Measurements from ENCODE around the gene RBM19. TPM values are rescaled to one million over a fixed set of nuclear protein-coding genes. Genes with fewer than 3 reads are reported as not detected.

RBM19 gene
- polyA plus RNA-seq, 3 donors = 29.5 to 45.1 (median 29.6) TPM

DNA sequence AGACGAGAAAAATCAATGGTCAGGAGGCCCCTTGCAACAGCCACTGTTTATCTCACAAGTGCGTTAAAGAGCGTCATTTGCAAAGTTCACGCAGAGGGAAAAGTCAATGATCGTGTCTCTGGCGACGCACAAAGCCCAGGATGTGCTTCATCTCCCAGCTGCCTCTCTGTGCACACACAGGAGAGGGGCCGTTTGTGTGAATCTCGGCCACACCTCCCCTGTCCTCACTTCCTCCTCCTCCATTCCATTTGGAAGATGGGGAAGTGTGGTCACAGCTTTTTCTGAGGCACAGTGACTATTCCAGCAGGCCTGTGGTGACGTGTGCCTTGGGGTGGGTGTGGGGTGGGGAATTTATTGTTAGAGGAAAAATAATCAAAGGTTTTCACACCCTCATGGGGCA is 90.4 kb downstream of the RBM19 start:
- no peak for DNase-seq (ENCODE audit: extremely low read depth in 1 of 11, low read depth in 9 of 11, low spot score in 4 of 11)

DNA sequence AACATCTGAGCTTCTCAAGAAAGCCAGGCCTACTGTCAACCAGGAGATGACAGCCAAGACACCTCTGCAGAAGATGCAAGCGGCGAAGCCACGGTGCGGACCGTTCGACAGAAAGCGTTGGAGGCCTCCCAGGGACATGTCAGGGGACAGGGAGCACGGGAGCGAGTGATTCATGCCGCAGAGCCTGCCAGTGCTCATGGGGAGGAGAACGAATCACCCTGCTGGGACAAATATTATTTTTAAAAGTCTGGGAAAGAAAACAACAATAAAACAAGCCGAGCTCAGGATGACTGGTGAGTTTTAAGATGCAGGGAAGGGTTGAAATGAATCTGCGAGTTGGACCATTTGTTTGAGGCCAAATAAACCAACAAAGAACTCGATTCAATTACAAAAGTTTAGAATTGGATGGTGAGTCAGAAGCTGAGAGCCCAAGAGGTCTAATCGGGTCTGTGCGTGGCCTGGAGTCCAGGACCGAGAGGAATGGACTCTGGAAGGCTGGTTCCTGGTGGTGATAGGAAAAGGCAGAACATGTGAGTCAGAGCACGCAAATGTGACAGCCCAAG is 91.0 kb downstream of the RBM19 start:
- DNase-seq (ENCODE audit: extremely low read depth in 1 of 11, low read depth in 9 of 11, low spot score in 4 of 11) = no peak

GRCh38 chr12:113874326-113874725 is 91.8 kb downstream of the RBM19 start:
- no peak for DNase-seq (ENCODE audit: extremely low read depth in 1 of 11, low read depth in 9 of 11, low spot score in 4 of 11)

DNA sequence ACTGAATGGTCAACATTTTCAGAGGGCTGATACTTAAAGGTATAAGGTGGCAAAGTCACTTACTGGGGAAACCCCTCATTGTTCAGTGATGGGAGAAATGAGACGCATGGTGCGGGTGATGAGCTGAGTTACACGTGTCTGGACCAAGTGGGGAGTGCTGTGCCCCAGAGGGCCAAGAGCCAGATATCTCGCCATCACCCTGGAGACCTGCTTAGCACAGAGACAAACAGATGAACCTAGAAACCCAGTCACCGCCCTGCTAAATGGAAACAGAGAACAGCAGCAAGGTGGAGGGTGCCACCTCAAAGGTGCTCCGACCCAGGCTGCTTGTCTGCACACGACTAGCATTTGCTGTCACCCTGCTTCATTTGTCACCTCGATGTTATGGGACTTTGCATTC is 92.4 kb downstream of the RBM19 start:
- DNase-seq (ENCODE audit: extremely low read depth in 1 of 11, low read depth in 9 of 11, low spot score in 4 of 11) = no peak

GRCh38 chr12:113870890-113871289 is 95.2 kb downstream of the RBM19 start:
- DNase-seq (ENCODE audit: extremely low read depth in 1 of 11, low read depth in 9 of 11, low spot score in 4 of 11) = no peak

DNA sequence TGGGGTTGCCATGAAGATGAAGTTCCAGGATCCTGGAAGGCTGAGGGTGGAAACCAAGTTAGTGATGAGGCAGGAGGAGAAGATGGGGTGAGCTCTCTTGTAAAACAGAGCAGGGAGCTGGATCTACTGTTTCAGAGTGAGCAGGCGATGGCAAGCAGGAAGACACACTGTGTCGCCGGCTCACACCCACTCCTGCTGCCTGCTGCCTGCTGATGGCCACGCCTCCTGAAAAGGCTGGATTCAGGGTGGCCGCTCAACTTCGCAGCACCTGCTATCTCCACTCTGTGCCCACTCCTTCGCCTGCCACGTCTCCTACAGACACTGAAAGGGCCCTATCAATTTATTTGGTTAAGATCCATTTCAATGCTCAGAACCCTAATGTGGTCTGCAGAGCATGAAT is 96.1 kb downstream of the RBM19 start:
- DNase-seq (ENCODE audit: extremely low read depth in 1 of 11, low read depth in 9 of 11, low spot score in 4 of 11) = no peak

DNA sequence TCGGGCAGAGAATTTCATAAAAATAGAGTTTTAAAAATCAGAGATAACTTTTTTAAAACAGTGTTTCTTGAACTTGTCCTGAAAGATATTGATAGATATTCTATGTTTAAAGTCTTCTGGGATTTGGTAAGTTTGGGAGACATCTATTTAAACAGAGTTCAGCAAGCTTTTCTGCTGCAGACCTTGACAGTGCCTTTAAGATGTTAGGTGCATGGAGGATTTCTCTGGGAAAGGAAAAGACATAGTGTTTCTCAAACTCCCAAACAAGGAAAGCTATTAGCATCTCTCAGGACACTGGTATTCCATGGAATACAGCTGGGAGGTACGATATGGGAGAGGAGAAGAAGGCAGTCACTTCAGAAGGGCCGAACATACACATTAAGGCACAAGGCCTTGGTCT is 97.8 kb downstream of the RBM19 start:
- DNase-seq (ENCODE audit: extremely low read depth in 1 of 11, low read depth in 9 of 11, low spot score in 4 of 11) = no peak

GRCh38 chr12:113867258-113867657 is 98.9 kb downstream of the RBM19 start:
- no peak for DNase-seq (ENCODE audit: extremely low read depth in 1 of 11, low read depth in 9 of 11, low spot score in 4 of 11)

DNA sequence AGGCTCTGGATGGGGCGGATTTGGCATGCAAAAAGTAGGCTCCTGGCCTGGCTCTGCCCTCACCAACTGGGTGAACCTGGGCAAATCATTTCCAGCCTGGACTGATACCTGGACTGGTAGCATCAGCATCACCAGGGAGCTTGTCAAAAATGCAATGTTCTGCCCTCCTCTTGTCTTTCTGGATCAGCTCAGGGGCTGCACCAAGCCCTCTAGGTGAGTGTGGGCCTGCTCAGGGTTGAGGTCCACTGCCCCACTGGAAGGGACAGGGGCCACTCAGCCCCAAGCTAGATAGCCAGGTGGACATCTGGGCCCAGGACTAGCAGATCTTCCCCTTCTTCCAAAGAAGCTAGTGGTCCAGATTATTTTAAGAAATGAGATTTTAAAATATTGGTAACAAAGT is 99.6 kb downstream of the RBM19 start:
- DNase-seq (ENCODE audit: extremely low read depth in 1 of 11, low read depth in 9 of 11, low spot score in 4 of 11) = no peak

DNA sequence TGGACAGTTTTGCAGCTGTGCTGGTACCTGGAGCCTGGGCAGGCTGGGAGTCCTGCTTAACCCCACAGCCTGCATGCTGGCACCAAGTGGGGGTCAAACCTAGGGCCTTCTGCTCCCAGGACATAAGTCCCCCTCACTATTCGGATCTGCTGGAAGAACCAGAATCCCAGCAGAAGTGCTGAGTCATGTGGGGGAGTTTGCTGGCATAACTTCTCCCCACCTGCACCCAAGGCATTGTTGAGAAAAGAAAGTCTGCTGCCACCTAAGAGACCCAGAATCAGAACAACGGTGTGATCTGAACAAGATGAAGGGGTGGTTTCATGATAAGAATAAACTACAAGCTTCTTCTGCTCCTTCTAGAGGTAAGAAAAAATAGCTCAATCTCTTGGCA is 102.7 kb downstream of the RBM19 start:
- no peak for DNase-seq (ENCODE audit: extremely low read depth in 1 of 11, low read depth in 9 of 11, low spot score in 4 of 11)

- no peak for DNase-seq (ENCODE audit: extremely low read depth in 1 of 11, low read depth in 9 of 11, low spot score in 4 of 11)
Observed at GRCh38 chr12:113862590-113863454, 103.3 kb downstream of the RBM19 start.

GRCh38 chr12:113861708-113862312 is 104.3 kb downstream of the RBM19 start:
- no peak for DNase-seq (ENCODE audit: extremely low read depth in 1 of 11, low read depth in 9 of 11, low spot score in 4 of 11)

- DNase-seq (ENCODE audit: extremely low read depth in 1 of 11, low read depth in 9 of 11, low spot score in 4 of 11) = no peak
Observed at GRCh38 chr12:113860950-113861349, 105.2 kb downstream of the RBM19 start.

GRCh38 chr12:113860059-113860820 is 105.9 kb downstream of the RBM19 start:
- no peak for DNase-seq (ENCODE audit: extremely low read depth in 1 of 11, low read depth in 9 of 11, low spot score in 4 of 11)

DNA sequence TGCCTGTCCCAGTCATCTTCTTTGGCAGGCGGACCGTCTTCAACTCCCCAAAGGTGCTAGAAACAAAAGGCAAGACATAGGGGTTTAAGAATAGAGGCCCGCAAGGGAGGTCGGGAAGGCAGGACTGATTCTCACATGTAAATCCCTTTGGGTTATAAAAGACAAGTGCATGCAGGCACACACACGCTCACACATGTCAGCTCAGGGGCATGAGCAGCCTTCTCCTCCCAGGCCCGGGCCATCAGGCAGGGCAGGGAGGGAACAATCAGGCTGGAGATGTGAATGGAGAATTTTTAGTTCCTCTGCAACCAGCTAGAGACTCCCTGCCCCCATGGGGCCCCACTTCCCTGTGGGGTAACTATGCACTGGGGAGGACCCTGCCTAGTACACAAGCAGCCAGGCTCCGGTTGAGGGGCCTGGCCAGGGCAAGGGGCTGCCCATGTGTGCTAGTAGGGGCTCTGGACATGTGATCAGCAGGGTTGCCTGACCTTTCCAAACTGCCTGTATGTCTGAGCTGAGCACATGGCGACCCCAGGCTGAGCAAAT is 107.2 kb downstream of the RBM19 start:
- no peak for DNase-seq (ENCODE audit: extremely low read depth in 1 of 11, low read depth in 9 of 11, low spot score in 4 of 11)

- DNase-seq (ENCODE audit: extremely low read depth in 1 of 11, low read depth in 9 of 11, low spot score in 4 of 11) = no peak
Observed at GRCh38 chr12:113857371-113857770, 108.8 kb downstream of the RBM19 start.

DNA sequence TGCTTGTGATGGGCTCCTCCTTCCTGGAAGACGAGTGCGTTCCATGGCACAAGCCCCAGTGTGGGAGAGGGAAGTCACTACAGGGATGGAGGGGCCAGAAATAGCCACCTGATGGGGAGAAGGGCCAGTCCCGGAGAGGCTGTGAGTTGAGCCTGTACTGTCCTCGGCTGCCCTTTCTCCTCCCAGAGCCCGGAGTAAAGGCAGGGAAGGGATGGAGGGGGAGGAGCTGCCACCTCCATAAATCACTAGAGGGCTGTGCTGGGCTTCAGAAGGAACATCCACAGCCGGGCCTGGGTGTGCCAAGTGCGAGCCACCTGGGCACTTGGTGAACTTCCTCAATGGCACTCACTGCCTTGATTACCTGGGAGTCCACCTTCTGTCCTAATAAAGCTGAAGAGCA is 110.1 kb downstream of the RBM19 start:
- no peak for DNase-seq (ENCODE audit: extremely low read depth in 1 of 11, low read depth in 9 of 11, low spot score in 4 of 11)

- no peak for DNase-seq (ENCODE audit: extremely low read depth in 1 of 11, low read depth in 9 of 11, low spot score in 4 of 11)
Observed at GRCh38 chr12:113854385-113855142, 111.6 kb downstream of the RBM19 start.

DNA sequence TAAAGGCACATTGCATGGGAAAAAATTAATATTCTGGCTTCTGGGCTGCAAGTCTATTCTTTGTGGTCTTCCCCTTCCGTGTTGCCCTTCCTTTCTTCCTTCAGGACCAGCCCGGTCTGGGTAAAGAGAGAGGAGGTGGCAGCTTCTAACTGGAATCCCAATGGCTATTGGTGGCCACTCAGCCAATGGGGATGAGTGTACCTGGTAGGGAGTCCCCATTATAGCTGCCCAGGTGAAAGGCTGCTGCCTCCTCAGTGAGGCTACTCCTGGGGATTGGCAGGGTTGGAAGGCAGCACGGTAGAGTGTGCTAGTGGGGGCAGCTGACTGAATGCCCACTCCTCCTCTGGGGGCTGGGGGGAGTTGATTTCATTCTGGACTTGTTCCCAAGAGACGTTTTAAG is 112.6 kb downstream of the RBM19 start:
- DNase-seq (ENCODE audit: extremely low read depth in 1 of 11, low read depth in 9 of 11, low spot score in 4 of 11) = no peak
